Measurements from ENCODE around the gene IER2. TPM values are rescaled to one million over a fixed set of nuclear protein-coding genes. Genes with fewer than 3 reads are reported as not detected.

Gene IER2
- total RNA-seq, 1 donor from 2014 or later: 17.3 TPM

DNA sequence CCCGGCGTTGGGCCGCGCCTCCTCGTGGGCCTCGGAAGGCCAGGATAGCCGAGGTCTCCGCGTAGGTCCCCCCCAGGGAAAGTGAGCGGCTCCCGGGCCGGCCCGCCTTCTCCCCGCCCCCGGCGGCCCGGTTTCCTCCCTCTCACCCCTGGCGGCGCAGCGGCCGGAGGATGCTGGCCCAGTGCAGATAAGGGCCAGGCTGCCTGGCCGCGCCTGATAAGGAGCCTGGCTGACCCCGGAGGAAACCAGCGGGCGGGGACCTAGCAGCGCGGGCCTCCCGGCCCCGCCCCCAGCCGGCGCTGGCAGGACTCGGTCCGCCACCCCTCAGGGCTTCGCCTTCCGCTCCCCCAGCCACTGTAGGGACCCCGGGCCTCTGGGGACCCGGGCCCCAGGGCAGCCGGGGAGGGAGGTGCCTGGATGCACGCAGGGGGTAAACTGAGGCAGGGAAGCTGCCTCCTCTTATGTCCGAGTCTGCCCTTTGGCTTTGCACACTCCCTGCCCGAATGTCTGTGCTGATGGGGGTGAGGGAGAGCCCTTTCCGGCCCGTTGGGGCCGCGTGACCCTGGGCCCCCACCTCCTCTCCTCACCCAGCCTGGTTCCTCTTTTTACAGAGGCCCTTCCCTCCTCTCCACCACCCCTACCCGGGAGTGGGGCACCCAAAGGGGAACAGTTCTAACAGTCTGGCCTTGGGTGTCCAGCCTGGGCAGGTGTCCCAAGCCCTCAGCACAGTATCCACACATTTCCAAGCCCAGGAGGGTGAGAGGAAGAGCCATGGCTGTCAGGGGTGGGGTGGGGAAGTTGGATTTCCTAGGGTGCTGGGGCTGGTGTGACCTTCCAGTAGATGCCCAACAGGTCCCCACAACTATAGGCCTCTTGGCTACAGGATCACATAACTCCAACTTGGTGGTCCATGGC is 47.3 kb upstream of the IER2 start, which contains the start of gene LYL1:
Gene LYL1 (minus strand): TSS at position 193 of the 915 bp plus-strand sequence. CDS start 1,687 bp downstream, outside the sequence.
- Histone ChIP-seq H3K36me3 (peaks cover 8% of the 10 kb centered on the region), H3K4me1 (peaks cover 72% of the 10 kb centered on the region), H3K27me3 (ENCODE audit: low read depth) (no peaks in the 10 kb centered on the region), H3K4me3 (peak within 1 kb of the TSS; percentile 70), H3K9me3 (replicated peaks) (no peaks in the 10 kb centered on the region), H3K27ac (replicated peaks) (peak within 1 kb of the TSS; percentile 97)
- intact Hi-C loops (cut with micrococcal nuclease): no loop called here
- DNase-seq: peak; percentile 87
- TF ChIP-seq CTCF (IDR thresholded peaks at IDR 0.05; ENCODE audit: borderline replicate concordance): no peak

DNA sequence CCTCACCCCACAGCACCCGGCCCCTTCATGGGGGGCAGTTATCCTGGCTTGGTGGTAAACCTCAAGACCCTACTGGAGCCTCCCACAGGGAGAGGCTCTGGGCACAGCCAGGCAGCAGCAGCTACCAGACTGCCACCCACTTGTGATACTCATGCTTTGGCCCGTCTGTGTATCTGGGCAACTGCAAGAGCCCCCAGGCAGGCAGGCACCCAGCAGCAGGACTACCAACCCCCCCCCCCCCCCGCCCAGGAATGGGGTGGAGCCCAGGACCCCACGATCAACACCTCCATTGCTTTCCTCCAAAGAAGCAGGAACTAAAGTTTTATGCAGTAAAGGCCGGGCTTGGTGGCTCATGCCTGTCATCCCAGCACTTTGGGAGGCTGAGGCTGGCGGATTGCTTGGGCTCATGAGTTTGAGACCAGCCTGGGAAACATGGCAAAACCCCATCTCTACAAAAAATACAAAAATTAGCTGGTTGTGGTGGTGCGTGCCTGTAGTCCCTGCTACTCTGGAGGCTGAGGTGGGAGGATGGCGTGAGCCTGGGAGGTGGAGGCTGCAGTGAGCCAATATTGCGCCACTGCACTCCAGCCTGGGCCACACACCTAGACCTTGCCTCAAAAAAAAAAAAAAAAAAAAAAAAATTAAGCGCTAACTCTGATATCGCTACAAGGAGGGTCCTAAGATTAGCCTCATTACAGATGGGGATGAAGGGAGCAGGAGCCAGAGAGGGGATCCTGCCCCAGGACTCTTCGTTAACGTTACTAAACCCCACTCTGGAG is 46.4 kb upstream of the IER2 start:
- H3K27me3 ChIP-seq (ENCODE audit: low read depth): no peaks in the 10 kb centered on the region
- no peak for DNase-seq
- peaks cover 64% of the 10 kb centered on the region for H3K4me1 ChIP-seq
- no peaks in the 10 kb centered on the region for H3K9me3 ChIP-seq (replicated peaks)
- no peak for TF ChIP-seq CTCF (IDR thresholded peaks at IDR 0.05; ENCODE audit: borderline replicate concordance)
- H3K36me3 ChIP-seq: peaks cover 8% of the 10 kb centered on the region
- peak overlapping the region; percentile 97 for H3K27ac ChIP-seq (replicated peaks)
- intact Hi-C loops (cut with micrococcal nuclease): no loop called here
- peak overlapping the region; percentile 70 for H3K4me3 ChIP-seq

GRCh38 chr19:13104360-13104847 is 45.8 kb upstream of the IER2 start:
- Histone ChIP-seq H3K4me1 (peaks cover 58% of the 10 kb centered on the region), H3K36me3 (peaks cover 14% of the 10 kb centered on the region), H3K27ac (replicated peaks) (peak overlapping the region; percentile 97), H3K27me3 (ENCODE audit: low read depth) (no peaks in the 10 kb centered on the region), H3K9me3 (replicated peaks) (no peaks in the 10 kb centered on the region), H3K4me3 (peak overlapping the region; percentile 42)
- peak; percentile 74 for TF ChIP-seq CTCF (IDR thresholded peaks at IDR 0.05; ENCODE audit: borderline replicate concordance)
- intact Hi-C loops (cut with micrococcal nuclease): no loop called here
- DNase-seq: peak; percentile 79

- no peak for DNase-seq
- intact Hi-C loops (cut with micrococcal nuclease): no loop called here
- H3K4me3 ChIP-seq: peak overlapping the region; percentile 42
- H3K4me1 ChIP-seq: peaks cover 53% of the 10 kb centered on the region
- peaks cover 21% of the 10 kb centered on the region for H3K36me3 ChIP-seq
- no peaks in the 10 kb centered on the region for H3K27me3 ChIP-seq (ENCODE audit: low read depth)
- TF ChIP-seq CTCF (IDR thresholded peaks at IDR 0.05; ENCODE audit: borderline replicate concordance): no peak
- peak overlapping the region; percentile 97 for H3K27ac ChIP-seq (replicated peaks)
- no peaks in the 10 kb centered on the region for H3K9me3 ChIP-seq (replicated peaks)
Observed at GRCh38 chr19:13104848-13105711, 45.1 kb upstream of the IER2 start.

All from left ventricle myocardium inferior (tissue), 1 donor.